RKO (cell line): ENCODE measurements around the gene SLC16A2.
A peak's percentile ranks its signal among the peaks of the same experiment; 100 is the strongest.

Source experiments
- DNase-seq: peaks from one replicate; pipeline ENCODE4 v3.0.0-alpha.2; 2016; ENCODE audit warnings: low spot score

The SLC16A2 gene

DNA sequence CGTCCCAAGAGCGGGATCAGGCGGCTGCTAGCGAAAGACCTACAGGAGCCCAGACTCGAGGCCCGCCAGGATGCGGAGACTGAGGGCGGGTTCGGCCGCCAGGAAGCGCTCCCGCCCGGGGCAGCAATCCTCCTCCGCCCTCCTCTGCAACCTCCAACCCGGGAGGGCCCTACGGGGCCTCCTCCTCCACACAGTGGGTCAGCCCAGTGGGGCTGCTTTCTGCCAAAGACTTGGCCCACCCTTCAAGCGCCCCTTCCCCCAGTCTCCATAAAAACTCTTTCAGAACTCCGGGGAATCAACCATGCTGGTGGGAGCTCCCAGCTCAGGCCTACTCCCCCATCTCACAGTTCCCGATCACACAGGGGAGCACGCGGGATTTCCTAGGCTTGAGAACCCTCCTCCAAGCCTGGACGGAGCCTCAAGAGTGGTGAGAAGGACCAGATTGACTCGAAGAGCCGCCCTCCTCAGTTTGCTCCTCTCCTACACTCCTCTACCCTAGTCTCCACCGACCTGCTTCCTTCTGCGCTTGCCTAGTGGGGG, 115.6 kb downstream of the SLC16A2 start:
- DNase-seq = peak; percentile 22

DNA sequence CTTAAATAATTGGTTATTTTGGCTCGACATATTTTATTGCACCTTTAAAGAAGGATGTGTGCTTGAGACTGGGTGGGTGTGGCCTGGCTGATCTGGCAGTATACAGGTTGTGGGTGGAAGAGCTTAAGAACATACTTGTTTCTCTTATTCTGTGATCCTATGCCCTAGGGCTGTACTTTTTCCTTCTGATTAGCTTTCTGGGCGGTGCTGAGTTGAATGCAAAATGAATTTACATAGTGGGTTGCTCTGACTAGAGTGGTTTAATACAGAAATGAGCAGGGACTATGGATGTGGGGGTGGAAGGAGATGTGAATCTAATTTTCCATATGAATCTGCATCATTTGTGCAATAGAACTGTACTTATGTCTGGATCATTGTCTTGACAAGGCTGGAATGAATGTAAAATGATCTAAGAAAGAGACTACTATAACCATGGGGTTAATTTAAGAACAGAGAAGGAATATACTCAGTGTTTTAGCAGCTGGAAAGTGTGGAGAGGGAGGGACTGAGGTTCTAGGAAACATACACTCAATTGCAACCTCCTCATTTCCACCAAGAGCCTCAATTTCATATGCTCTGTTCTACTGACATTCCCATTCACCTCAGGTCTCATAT, 119.4 kb downstream of the SLC16A2 start:
- DNase-seq = no peak

DNA sequence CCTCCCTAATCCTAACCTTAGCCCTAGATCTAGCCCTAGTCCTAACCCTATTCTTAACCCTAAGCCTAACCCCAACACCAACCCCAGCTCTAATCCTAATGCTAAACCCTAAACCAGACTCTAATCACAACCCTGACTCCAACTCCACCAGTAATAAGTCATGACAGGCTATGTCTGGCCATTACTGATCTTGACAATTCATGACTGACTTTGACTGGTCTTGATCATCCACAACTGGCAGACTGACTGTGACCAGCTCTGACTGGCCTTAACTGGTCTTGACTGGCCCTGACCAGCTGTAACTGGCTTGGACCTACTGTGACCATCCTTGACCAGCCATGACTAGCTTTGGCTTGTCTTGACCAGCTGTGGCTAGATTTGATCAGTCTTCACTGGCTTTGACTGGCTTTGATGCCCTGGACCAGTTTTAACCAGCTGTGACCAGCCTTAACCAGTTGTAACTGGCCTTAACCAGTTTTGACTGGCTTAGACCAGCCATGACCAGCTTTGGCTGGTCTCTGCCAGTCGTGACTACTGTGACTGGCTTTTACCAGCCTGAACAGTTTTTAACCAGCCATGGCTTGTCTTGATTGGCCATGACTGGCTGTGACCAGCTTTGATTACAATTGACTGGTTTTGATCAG, 124.7 kb downstream of the SLC16A2 start:
- DNase-seq = no peak

DNA sequence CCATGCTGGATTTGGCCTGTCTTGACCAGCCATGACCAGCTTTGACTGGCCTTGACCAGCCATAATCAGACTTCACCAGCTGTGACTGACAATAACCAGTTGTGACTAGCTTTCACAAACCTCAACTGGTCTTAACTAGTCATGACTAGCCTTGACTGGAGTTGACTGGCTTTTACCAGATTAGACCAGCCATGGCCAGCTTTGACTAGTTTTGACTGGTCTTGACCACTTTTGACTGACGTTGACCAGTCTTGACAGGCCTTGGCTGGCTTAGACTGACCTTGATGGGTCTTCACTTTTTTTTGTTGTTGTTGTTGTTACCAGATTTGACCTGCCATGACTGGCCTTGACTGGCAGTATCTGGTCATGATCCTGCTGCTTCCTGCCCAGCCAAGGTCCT, 125.7 kb downstream of the SLC16A2 start:
- DNase-seq = no peak

DNA sequence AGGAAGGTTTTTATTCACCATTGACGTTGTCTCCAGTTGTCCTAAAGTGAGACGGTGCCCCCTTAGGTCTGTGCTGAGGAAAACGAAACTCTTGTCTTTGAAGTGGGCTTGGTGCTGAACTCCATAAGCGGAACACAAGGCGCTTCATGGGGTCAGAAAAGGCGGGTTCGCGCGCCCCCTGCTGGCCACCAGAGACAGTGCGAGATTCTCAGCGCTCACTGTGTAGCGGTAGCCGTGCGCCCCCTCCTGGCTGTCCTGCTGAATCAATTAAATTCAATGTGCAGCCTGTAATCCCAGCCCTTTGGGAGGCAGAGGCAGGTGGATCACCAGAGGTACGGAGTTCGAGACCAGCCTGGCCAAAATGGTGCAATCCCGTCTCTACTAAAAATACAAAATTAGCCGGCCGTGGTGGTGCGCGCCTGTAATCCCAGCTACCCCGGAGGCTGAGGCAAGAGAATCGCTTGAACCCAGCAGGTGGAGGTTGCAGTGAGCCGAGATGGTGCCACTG, 129.1 kb downstream of the SLC16A2 start:
- peak; percentile 84 for DNase-seq

DNA sequence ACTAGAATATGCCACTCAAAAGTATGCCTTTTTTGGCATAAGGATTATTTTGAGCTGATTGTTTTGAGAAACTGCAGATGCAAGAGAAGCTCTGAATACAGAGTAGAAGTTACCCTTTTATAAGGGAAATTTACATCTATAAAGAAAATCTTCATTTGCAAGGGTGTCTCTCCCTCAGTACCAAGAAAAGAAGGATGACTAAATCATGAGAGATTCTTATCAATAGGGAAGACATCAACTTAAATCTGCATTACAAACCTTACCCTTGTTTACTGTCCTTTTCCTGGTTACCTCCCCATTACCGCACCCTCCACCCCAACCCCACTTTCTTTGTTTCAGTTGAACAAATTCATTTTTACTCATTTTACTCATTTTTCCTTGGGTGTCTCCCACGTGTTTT, 130.6 kb downstream of the SLC16A2 start:
- no peak for DNase-seq

DNA sequence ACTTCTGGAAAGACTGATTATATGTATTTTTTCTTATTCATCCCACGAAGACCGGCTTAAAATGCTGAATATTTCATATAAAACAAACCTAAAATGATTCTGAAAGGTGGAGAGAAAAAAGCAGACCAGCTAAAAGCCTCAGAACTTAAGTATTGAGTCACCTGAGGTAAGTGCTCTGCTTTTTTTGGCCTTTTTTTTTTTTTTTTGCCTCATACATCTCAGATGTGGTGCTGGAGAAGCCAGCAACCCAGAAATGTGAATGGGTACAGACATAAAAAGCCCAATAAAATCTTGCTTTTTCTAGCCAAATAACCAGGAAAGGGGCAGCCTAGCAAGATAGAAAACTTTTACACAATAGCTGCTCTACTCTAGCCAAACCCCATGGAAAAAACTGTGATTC, 136.1 kb downstream of the SLC16A2 start:
- DNase-seq = no peak

DNA sequence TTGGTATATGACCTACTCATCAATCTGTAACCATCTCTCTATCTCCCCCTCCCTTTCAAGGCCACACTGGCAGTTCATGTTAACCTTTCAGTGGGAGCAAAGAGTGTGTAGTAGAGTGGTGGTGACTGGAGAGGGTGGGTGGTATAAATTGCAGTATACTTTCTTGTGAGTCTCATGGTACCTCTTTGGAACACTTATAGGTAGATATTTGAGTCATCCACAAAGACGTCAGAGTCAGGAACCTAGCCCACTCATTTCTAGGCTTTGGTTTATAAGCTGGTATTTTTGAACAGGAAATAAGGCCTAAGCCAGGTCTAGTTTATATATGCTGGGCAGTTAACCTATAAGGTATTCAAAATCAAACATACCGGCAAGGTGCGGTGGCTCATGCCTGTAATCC, 156.8 kb downstream of the SLC16A2 start:
- DNase-seq = no peak

DNA sequence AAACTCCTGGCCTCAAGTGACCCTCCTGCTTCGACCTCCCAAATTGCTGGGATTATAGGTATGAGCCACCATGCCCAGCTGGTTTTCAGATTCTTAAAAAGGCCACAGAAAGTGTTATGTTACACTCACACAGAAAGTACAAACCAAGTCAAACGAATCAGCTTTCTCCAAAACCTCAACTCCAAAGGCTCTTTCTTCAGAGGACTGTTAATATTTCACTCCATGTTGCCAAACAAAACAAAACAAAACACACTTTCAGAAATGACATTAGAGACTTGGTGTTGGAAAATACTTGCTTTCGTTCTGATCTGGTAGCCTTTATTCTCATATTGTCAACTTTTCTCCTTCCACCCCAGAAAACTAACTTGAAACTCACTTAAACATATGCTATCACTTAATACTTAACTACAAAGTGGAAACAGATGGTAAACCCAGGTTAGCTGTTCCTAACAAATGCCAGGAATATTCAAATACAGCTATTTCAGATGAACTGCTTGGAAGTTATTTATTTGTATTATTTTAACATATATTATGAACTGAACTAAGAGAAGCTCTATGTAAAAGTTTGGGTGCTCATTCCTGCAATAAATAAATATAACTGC, 158.4 kb downstream of the SLC16A2 start:
- DNase-seq = no peak
